K562 (cell line): ENCODE results near the gene MATN1. TPM values are rescaled to one million over a fixed set of nuclear protein-coding genes. Genes with fewer than 3 reads are reported as not detected.

ENCODE experiments used
- ADNP ChIP-seq: fragments of 200-800 bp; sonication (Bioruptor generic); IDR thresholded peaks from 2 replicates; pipeline ENCODE4 v1.6.1; 2016; ENCODE audit warnings: missing genetic modification characterization, missing compliant biosample characterization
- BRCA1 ChIP-seq, 2 experiments: fragments of 450-650 bp in 1 of 2; sonication (generic) in 1 of 2; formaldehyde crosslinking in 1 of 2; IDR thresholded peaks; 2 replicates each; pipeline versions ENCODE4 v1.5.0 to v1.6.1; 2017 to 2020; ENCODE audit warnings: mild to moderate bottlenecking in 1 of 2, missing genetic modification reagents in 1 of 2
- BRF2 ChIP-seq: IDR thresholded peaks from 3 replicates; pipeline ENCODE4 v1.6.1; 2011; ENCODE audit warnings: borderline replicate concordance, mild to moderate bottlenecking; ENCODE audit not compliant: insufficient read length, insufficient read depth
- CBX5 ChIP-seq: IDR thresholded peaks from 2 replicates; pipeline ENCODE4 v1.6.1; 2014; ENCODE audit warnings: low read depth, borderline replicate concordance
- ESRRB ChIP-seq: fragments of 250-450 bp; sonication (Bioruptor Pico); IDR thresholded peaks from 2 replicates; pipeline ENCODE4 v1.5.0; 2020; ENCODE audit warnings: mild to moderate bottlenecking, moderate library complexity, borderline replicate concordance
- GABPB1 ChIP-seq: sonication (generic); formaldehyde crosslinking; IDR thresholded peaks from 2 replicates; pipeline ENCODE4 v1.8.0; 2022; ENCODE audit warnings: mild to moderate bottlenecking, missing genetic modification reagents
- HSF4 ChIP-seq: fragments of 250-450 bp; sonication (Bioruptor Pico); IDR thresholded peaks from 2 replicates; pipeline ENCODE4 v2.1.2; 2022; ENCODE audit warnings: mild to moderate bottlenecking, moderate library complexity, borderline replicate concordance
- KLF10 ChIP-seq: fragments of 250-450 bp; sonication (Bioruptor Pico); IDR thresholded peaks from 2 replicates; pipeline ENCODE4 v1.6.1; 2021; ENCODE audit warnings: matching md5 sums
- MEIS2 ChIP-seq: fragments of 450-650 bp; IDR thresholded peaks from 2 replicates; pipeline ENCODE4 v1.6.1; 2014; ENCODE audit warnings: mild to moderate bottlenecking; ENCODE audit not compliant: partially characterized antibody
- NKRF ChIP-seq: fragments of 450-650 bp; IDR thresholded peaks from 2 replicates; pipeline ENCODE4 v1.6.1; 2016; ENCODE audit warnings: borderline replicate concordance
- PRDM10 ChIP-seq: fragments of 450-650 bp; IDR thresholded peaks from 2 replicates; pipeline ENCODE4 v1.6.1; 2018; ENCODE audit not compliant: partially characterized antibody
- ZEB2 ChIP-seq: fragments of 450-650 bp; IDR thresholded peaks from 2 replicates; pipeline ENCODE4 v1.6.1; 2016
- ZNF12 ChIP-seq: sonication (generic); formaldehyde crosslinking; IDR thresholded peaks from 2 replicates; pipeline ENCODE4 v1.4.0; 2020; ENCODE audit warnings: mild to moderate bottlenecking, missing genetic modification reagents
- ZNF165 ChIP-seq: fragments of 250-450 bp; sonication (Bioruptor Pico); IDR thresholded peaks from 2 replicates; pipeline ENCODE4 v1.4.0; 2020; ENCODE audit warnings: borderline replicate concordance
- ZNF655 ChIP-seq: fragments of 250-450 bp; sonication (Bioruptor Pico); IDR thresholded peaks from 2 replicates; pipeline ENCODE4 v1.5.0; 2021
- polyA plus RNA-seq, 8 experiments: library from polyadenylated mRNA; depleted of rRNA in 4 of 8; stranded (reverse) in 5 of 8; unstranded in 3 of 8; fragments of >200 nt; fragmentation: Nextera tagmentation in 2 of 8; fragmentation: Illumina TruSeq in 1 of 8; extraction: Ambion mirVana in 2 of 8; extraction: Trizol in 1 of 8; gene quantifications; 2 replicates each; pipeline versions ENCODE4 v1.2.1 to v1.2.3, GENCODE V29; 2011 to 2014; ENCODE audit warnings: inconsistent platforms in 1 of 8, missing spikeins in 1 of 8
- total RNA-seq, 7 experiments: library from RNA; depleted of rRNA in 6 of 7; stranded (reverse); fragments of >200 nt in 6 of 7; fragmentation: Illumina TruSeq in 2 of 7; extraction: Trizol in 2 of 7; gene quantifications; 2 replicates each; pipeline versions ENCODE4 v1.2.1 to v1.2.3, GENCODE V29; 2011 to 2021; ENCODE audit warnings: low replicate concordance in 1 of 7
- TF ChIP-seq, protein P1 (sequence below): sonication (generic); formaldehyde crosslinking; IDR thresholded peaks from 2 replicates; pipeline ENCODE4 v1.8.0; 2022; ENCODE audit warnings: mild to moderate bottlenecking, missing genetic modification reagents, borderline replicate concordance

Gene MATN1
- total and polyA plus RNA-seq, 9 of the 15 experiments (the other 6 are each of a cell fraction or from before 2014, with no cell fraction given) = 0.10 to 2.3 (median 1.2) TPM

DNA sequence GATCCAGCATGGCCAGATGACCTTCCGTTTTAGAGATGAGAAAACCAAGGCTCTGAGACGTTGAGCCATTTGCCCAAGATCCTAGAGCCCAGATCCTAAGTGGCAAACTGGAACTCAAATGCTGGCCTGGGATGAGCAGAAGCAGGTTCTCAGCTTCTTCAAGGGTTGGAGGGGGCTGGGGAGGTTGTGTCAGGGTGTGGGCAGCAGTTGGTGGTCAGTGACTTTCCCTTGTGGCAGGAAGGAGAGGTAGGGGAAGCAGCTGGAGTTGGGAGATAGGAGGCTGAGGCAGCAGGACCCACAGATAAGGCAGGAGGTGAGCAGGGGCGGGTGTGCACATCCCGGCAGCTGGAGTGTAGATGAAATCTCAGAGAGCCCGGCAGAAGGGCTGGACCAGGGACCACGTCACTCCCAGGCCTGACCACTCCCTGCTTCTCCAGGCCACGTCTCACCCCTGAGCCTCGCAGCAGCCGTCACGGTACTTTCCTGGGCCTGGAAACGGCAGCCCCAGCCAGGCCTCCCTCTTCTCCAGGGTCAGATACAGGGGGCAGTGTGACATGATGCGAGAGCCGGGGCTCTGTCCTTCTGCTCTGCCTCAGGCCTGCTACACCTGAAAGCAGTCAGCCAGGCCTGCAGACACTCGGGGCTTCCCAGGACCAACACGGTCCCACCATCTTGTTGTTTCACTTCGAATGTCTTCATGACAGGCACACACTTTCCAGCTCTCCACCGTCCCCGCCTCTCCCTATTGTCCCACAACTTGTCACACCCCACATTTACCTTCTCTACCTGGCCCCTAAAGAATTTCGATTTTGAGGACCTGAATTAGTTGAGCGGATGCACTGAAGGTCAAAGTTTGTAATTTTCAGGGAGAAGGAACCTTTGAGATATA, 45.7 kb upstream of the MATN1 start (continued):
- TF ChIP-seq NKRF (peak; percentile 12), KLF10 (no peak), BRCA1 (IDR thresholded peaks at IDR 0.05) (no peak), BRCA1 (CRISPR knock-in tag; IDR thresholded peaks at IDR 0.05) (no peak), GABPB1 (CRISPR knock-in tag) (peak; percentile 89), ZEB2 (peak; percentile 100), CBX5 (peak; percentile 80; the same call in 1 of the 2 replicates), ADNP (tag) (no peak), ZNF165 (CRISPR knock-in tag) (peak; percentile 72; the same call in 1 of the 2 replicates), ESRRB (peak; percentile 24; the same call in 1 of the 2 replicates), HSF4 (CRISPR knock-in tag) (peak; percentile 85; the same call in 1 of the 2 replicates), ZNF655 (CRISPR knock-in tag) (no peak), PRDM10 (peak; percentile 73), MEIS2 (peak; percentile 77), BRF2 (no peak), ZNF12 (CRISPR knock-in tag) (0 out of 2 replicates have a peak, but pooled peaks have one; percentile 48)
- TF ChIP-seq, protein P1, sequence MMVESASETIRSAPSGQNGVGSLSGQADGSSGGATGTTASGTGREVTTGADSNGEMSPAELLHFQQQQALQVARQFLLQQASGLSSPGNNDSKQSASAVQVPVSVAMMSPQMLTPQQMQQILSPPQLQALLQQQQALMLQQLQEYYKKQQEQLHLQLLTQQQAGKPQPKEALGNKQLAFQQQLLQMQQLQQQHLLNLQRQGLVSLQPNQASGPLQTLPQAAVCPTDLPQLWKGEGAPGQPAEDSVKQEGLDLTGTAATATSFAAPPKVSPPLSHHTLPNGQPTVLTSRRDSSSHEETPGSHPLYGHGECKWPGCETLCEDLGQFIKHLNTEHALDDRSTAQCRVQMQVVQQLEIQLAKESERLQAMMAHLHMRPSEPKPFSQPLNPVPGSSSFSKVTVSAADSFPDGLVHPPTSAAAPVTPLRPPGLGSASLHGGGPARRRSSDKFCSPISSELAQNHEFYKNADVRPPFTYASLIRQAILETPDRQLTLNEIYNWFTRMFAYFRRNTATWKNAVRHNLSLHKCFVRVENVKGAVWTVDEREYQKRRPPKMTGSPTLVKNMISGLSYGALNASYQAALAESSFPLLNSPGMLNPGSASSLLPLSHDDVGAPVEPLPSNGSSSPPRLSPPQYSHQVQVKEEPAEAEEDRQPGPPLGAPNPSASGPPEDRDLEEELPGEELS = no peak; the same call in 1 of the 2 replicates
